Measurements from ENCODE around the gene CTNNA2. TPM values are rescaled to one million over a fixed set of nuclear protein-coding genes. Genes with fewer than 3 reads are reported as not detected.

CTNNA2 gene
- total RNA-seq, 2 experiments from 2014 or later = not detected

DNA sequence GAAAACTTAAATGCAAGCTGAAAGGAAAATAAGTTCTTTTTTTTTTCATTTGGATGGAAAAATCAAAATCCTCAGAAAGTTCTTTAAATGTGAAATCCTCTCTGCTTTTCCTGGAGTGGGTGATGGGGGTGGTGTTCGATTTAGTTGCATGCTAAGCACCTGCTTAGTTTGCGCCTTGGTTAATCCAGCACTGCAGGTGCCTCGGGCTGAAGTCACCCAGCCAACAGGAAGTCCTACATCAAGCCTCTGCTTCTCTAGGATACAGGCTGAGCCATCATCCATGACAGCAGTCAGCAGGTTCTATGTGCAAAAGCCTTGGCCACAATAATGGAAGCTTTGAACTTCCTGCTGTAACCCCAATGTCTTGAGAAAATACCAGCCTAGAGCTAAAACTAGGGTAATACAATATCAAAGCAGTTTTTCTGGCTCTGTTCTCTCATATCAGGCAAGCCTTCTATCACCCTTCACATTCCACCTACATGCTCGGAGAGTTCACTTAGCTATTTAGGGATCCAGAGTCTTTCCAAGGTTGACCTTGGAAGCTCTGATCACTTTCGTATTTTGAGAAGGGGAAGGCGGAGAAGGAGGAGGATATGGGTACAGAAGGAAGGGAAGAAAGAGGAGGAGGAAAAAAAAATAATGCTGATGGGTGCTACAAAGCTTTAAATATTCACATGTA lies 907.8 kb downstream of the CTNNA2 start:
- DNase-seq = no peak
- CTCF ChIA-PET = no interaction called here

GRCh38 chr2:80429251-80429650 lies 916.4 kb downstream of the CTNNA2 start:
- no peak for DNase-seq
- no peaks in the 10 kb centered on the region for H3K27me3 Mint-ChIP-seq
- H3K4me1 Mint-ChIP-seq = no peaks in the 10 kb centered on the region
- CTCF ChIA-PET = no interaction called here
- no peak for ATAC-seq
- peaks cover 11% of the 10 kb centered on the region for H3K9me3 Mint-ChIP-seq (ENCODE audit: low read depth)
- no peak overlapping the region for H3K4me3 Mint-ChIP-seq
- no peak overlapping the region for H3K27ac Mint-ChIP-seq
- H3K36me3 Mint-ChIP-seq = no peaks in the 10 kb centered on the region

More for the DNA sequence above, 907.8 kb downstream of the CTNNA2 start:
- no peaks in the 10 kb centered on the region for H3K36me3 Mint-ChIP-seq
- no peak overlapping the region for H3K4me3 Mint-ChIP-seq
- no peak for ATAC-seq
- no peaks in the 10 kb centered on the region for H3K27me3 Mint-ChIP-seq
- no peak overlapping the region for H3K27ac Mint-ChIP-seq
- H3K9me3 Mint-ChIP-seq (ENCODE audit: low read depth) = peaks cover 8% of the 10 kb centered on the region
- no peaks in the 10 kb centered on the region for H3K4me1 Mint-ChIP-seq

DNA sequence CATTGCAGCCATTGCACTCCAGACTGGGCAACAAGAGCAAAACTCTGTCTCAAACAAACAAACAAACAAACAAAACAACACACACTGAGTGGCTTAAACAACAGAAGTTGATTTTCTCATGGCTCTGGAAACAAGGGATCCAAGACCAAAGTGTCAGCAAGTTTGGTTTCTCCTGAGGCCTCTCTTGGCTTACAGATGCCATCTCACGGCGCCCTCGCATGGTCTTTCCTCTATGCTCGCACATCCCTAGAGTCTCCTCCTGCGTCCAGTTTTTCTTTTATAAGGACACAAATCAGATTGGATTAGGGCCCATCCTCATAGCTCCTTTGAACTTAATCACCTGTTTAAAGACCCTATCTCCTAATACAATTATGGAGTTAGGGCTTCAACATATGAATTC lies 925.1 kb downstream of the CTNNA2 start:
- H3K9me3 Mint-ChIP-seq (ENCODE audit: low read depth) = peaks cover 8% of the 10 kb centered on the region
- CTCF ChIA-PET = no interaction called here
- H3K27ac Mint-ChIP-seq = no peak overlapping the region
- DNase-seq (no peak), ATAC-seq (no peak)
- no peaks in the 10 kb centered on the region for H3K27me3 Mint-ChIP-seq
- no peak overlapping the region for H3K4me3 Mint-ChIP-seq
- no peaks in the 10 kb centered on the region for H3K36me3 Mint-ChIP-seq
- no peaks in the 10 kb centered on the region for H3K4me1 Mint-ChIP-seq

- Mint-ChIP-seq H3K4me3 (no peak overlapping the region), H3K4me1 (no peaks in the 10 kb centered on the region), H3K27me3 (no peaks in the 10 kb centered on the region), H3K9me3 (ENCODE audit: low read depth) (peaks cover 9% of the 10 kb centered on the region), H3K27ac (no peak overlapping the region), H3K36me3 (no peaks in the 10 kb centered on the region)
- DNase-seq (no peak), ATAC-seq (no peak)
- CTCF ChIA-PET = no interaction called here
These were observed 925.8 kb downstream of the CTNNA2 start for GRCh38 chr2:80438686-80439085.

- no peaks in the 10 kb centered on the region for H3K27me3 Mint-ChIP-seq
- H3K36me3 Mint-ChIP-seq = no peaks in the 10 kb centered on the region
- no peak for ATAC-seq
- H3K4me1 Mint-ChIP-seq = no peaks in the 10 kb centered on the region
- CTCF ChIA-PET = no interaction called here
- no peak overlapping the region for H3K4me3 Mint-ChIP-seq
- no peak for DNase-seq
- no peak overlapping the region for H3K27ac Mint-ChIP-seq
- peaks cover 15% of the 10 kb centered on the region for H3K9me3 Mint-ChIP-seq (ENCODE audit: low read depth)
These were observed 941.8 kb downstream of the CTNNA2 start for GRCh38 chr2:80454628-80455027.

DNA sequence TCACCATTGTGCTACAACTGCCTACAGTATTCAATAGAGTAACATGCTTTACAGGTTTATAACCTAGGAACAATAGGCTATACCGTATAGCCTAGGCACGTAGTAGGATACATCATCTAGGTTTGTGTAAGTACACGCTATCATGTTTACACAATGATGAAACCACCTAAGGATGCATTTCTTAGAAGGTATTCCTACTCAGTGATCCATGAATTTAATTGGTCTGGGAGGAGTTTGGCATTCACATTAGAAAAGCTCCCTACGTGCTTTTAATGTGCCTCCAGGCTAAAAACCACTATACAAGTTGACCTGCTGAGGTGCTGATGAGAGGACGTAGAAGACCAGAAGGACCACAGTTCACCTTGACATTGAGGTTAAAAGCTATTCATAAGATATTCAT lies 946.2 kb downstream of the CTNNA2 start:
- CTCF ChIA-PET = no interaction called here
- Mint-ChIP-seq H3K9me3 (ENCODE audit: low read depth) (peaks cover 11% of the 10 kb centered on the region), H3K4me1 (no peaks in the 10 kb centered on the region), H3K4me3 (no peak overlapping the region), H3K27ac (no peak overlapping the region), H3K27me3 (no peaks in the 10 kb centered on the region), H3K36me3 (no peaks in the 10 kb centered on the region)
- DNase-seq (no peak), ATAC-seq (no peak)

GRCh38 chr2:80461505-80462197 lies 948.8 kb downstream of the CTNNA2 start:
- H3K27ac Mint-ChIP-seq = no peak overlapping the region
- H3K36me3 Mint-ChIP-seq = no peaks in the 10 kb centered on the region
- CTCF ChIA-PET = no interaction called here
- no peak overlapping the region for H3K4me3 Mint-ChIP-seq
- H3K9me3 Mint-ChIP-seq (ENCODE audit: low read depth) = peaks cover 10% of the 10 kb centered on the region
- no peaks in the 10 kb centered on the region for H3K27me3 Mint-ChIP-seq
- ATAC-seq (no peak), DNase-seq (no peak)
- H3K4me1 Mint-ChIP-seq = no peaks in the 10 kb centered on the region

DNA sequence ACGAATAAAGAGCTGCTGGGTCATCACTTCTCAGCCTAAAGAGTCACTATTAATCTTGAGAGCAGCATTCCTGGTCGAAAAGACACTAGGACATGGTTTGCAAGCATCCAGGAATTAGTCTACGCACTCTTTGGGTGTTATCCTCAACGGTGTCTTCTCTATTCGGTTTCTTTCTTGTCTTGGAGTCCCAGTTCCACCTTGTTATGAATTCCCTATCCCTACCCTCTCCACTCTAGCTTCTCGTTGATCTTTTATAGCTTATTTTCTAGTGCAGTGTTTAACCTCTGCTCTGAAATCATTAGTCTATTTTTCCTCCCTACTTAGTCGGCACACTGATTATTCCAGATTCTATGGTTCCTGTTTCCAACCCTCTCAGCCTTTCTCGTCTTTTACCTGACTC lies 949.8 kb downstream of the CTNNA2 start:
- no peak for ATAC-seq
- Mint-ChIP-seq H3K27ac (no peak overlapping the region), H3K36me3 (no peaks in the 10 kb centered on the region), H3K4me1 (no peaks in the 10 kb centered on the region), H3K4me3 (no peak overlapping the region), H3K9me3 (ENCODE audit: low read depth) (peaks cover 5% of the 10 kb centered on the region), H3K27me3 (no peaks in the 10 kb centered on the region)
- no peak for DNase-seq
- CTCF ChIA-PET = no interaction called here

DNA sequence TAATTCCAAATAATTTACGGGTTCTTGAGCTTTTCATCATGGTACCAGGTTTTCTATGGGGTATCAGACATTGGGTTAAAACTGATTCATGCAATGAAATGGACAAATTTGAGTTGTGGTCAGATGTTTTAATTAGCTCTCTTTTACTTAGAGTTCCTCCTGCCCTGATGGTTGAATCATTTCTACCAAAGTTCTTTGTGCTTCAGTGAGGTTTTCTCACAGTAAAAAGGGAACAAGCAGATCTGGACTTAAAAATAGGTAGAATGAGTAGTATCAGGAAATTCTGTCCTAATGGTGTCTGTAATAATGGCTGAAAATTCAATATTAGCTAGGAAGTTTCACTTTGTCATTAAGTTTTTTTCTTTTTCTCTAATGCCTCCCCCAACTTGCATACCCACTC lies 951.4 kb downstream of the CTNNA2 start:
- H3K4me1 Mint-ChIP-seq = no peaks in the 10 kb centered on the region
- ATAC-seq (no peak), DNase-seq (no peak)
- no peak overlapping the region for H3K27ac Mint-ChIP-seq
- H3K36me3 Mint-ChIP-seq = no peaks in the 10 kb centered on the region
- peaks cover 3% of the 10 kb centered on the region for H3K9me3 Mint-ChIP-seq (ENCODE audit: low read depth)
- H3K4me3 Mint-ChIP-seq = no peak overlapping the region
- CTCF ChIA-PET = no interaction called here
- no peaks in the 10 kb centered on the region for H3K27me3 Mint-ChIP-seq

DNA sequence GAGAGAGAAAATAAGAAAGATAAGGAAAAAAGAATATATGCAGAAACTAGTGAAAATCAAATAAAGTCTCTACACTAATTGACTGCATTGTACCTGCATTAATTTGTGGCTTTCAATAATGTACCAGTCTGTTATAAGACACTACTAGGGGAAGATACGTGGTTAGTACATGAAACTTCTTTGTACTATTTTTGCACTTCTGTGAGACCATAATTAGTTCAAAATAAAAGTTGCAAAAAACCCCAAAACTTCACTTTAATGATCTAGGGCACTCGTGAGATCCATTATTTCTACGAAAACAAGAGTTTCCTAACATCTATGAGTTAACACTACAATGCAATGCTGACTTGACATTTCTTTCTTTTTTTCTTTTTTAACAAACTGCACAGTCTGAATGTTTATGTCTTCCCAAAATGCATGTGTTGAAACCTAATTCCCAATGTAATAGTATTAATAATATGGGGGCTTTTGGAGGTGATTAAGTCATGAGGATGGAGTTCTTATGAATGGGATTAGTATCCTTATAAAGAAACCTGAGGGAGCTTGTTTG lies 954.5 kb downstream of the CTNNA2 start:
- no peak overlapping the region for H3K4me3 Mint-ChIP-seq
- no peaks in the 10 kb centered on the region for H3K27me3 Mint-ChIP-seq
- H3K27ac Mint-ChIP-seq = no peak overlapping the region

DNA sequence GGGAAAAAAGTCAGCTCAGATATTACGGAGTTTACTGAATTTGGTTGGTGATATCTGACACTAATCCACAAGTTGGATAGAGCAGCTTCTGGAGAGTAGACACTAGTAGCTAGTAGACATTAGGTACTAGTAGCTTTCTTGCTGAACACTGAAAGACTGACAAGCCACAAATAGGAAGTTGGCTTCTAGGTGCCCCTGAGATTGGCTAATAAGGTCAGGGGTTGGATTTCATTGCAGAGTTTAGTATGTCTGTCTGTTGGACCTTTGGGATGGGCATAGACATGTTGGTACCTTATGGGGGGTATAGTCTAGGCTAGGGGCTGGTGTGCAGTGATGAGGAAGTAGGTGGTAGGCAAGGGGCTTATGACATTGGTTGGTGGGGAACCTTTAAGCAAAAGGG lies 956.6 kb downstream of the CTNNA2 start:
- CTCF ChIA-PET = no interaction called here
- Mint-ChIP-seq H3K4me3 (no peak overlapping the region), H3K36me3 (no peaks in the 10 kb centered on the region), H3K9me3 (ENCODE audit: low read depth) (peaks cover 13% of the 10 kb centered on the region), H3K4me1 (no peaks in the 10 kb centered on the region), H3K27me3 (no peaks in the 10 kb centered on the region), H3K27ac (no peak overlapping the region)
- ATAC-seq (no peak), DNase-seq (no peak)

More for the DNA sequence above, 954.5 kb downstream of the CTNNA2 start:
- peaks cover 11% of the 10 kb centered on the region for H3K9me3 Mint-ChIP-seq (ENCODE audit: low read depth)
- CTCF ChIA-PET = no interaction called here
- no peaks in the 10 kb centered on the region for H3K36me3 Mint-ChIP-seq
- DNase-seq (no peak), ATAC-seq (no peak)
- no peaks in the 10 kb centered on the region for H3K4me1 Mint-ChIP-seq

DNA sequence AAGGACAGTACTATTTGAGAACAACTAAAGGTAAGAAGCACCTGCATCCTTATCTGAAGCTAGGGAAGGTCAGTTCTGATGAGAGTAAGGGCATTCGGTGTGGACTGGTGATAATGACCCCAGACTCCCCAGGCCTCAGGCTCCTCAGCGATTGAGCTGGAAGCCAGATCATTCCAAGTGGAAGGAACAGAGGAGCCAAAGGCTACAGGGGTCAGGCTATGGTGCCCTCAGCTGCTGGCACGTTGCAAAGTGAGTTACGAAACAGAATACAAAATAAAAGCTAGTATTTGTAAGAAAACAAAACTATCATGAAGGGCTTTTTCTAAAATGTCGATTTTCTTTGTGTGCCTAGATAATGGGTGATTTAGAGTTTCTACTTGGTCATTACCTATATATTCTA lies 960.2 kb downstream of the CTNNA2 start:
- H3K4me1 Mint-ChIP-seq = no peaks in the 10 kb centered on the region
- peaks cover 19% of the 10 kb centered on the region for H3K9me3 Mint-ChIP-seq (ENCODE audit: low read depth)
- ATAC-seq (no peak), DNase-seq (no peak)
- no peaks in the 10 kb centered on the region for H3K27me3 Mint-ChIP-seq
- no peak overlapping the region for H3K27ac Mint-ChIP-seq
- H3K4me3 Mint-ChIP-seq = no peak overlapping the region
- CTCF ChIA-PET = no interaction called here
- no peaks in the 10 kb centered on the region for H3K36me3 Mint-ChIP-seq

GRCh38 chr2:80473796-80474195 lies 960.9 kb downstream of the CTNNA2 start:
- DNase-seq (no peak), ATAC-seq (no peak)
- no peaks in the 10 kb centered on the region for H3K4me1 Mint-ChIP-seq
- H3K27ac Mint-ChIP-seq = no peak overlapping the region
- CTCF ChIA-PET = no interaction called here
- no peaks in the 10 kb centered on the region for H3K36me3 Mint-ChIP-seq
- peaks cover 19% of the 10 kb centered on the region for H3K9me3 Mint-ChIP-seq (ENCODE audit: low read depth)
- H3K27me3 Mint-ChIP-seq = no peaks in the 10 kb centered on the region
- H3K4me3 Mint-ChIP-seq = no peak overlapping the region

DNA sequence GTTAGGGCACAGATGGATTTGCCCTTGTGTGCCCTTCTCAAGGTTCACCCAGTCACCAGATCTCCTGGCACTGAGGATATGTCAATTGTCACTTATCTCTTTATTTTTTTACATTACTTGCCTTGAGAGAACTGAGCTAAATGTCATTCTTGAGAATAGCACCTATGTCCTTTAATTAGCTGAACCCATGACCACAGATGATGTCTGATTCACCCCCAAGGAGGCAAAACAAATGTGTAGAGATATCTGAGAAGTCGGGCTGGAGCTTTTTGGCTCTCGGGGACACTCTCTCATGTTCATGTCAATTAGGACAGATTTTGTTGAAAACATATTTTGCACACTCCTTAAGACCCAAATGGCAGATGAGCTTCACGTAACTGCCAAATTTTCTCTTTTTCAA lies 963.1 kb downstream of the CTNNA2 start:
- H3K27ac Mint-ChIP-seq = no peak overlapping the region
- DNase-seq (no peak), ATAC-seq (no peak)
- H3K27me3 Mint-ChIP-seq = no peaks in the 10 kb centered on the region
- H3K4me1 Mint-ChIP-seq = no peaks in the 10 kb centered on the region
- H3K9me3 Mint-ChIP-seq (ENCODE audit: low read depth) = peaks cover 11% of the 10 kb centered on the region
- no peak overlapping the region for H3K4me3 Mint-ChIP-seq
- CTCF ChIA-PET = no interaction called here
- no peaks in the 10 kb centered on the region for H3K36me3 Mint-ChIP-seq
